GM21390 (cell line): Measurements from ENCODE around the gene ETS1.

Source experiments
- ATAC-seq: cut with Tn5 transposase; IDR thresholded peaks from one replicate; pipeline ENCODE4 v1.9.1; 2021; ENCODE audit not compliant: unreplicated experiment

ETS1 gene

DNA sequence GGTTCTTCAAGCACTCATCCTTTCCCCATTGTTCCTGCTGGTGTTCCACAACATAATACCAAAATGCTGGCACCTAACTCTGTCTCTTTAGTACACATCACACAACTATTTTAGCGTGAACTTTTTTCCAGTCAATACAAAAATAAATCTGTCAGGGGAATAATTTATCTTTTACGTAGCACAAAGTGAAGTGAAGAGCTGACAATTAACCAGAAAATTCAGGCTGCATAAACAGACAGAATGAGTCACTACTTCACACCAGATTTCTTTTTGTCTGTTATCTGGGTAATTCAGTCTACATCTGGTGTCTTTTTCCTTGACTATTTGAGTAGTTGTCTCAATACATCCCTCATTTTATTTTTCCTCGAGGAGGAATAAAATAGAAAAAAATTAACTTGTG lies 7.9 kb upstream of the ETS1 start:
- ATAC-seq: no peak

DNA sequence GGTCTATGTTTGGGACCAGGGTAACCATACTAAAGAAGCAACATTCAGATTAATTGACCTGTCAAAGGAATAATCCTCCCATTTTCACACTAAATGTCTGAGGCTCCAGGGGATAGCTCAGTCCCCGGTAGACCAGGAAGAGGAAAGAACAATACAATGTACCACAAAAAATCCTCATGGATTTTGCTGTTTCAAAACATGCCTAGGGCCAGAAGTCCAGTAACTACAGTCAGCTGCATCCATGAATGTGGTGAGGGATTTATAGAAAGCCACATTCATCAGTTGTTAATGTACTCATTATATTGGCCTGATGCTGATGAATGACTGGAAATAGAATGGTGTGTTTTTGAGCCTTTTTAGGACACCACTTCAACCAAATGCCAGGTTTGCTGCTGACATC lies 6.9 kb upstream of the ETS1 start:
- no peak for ATAC-seq

DNA sequence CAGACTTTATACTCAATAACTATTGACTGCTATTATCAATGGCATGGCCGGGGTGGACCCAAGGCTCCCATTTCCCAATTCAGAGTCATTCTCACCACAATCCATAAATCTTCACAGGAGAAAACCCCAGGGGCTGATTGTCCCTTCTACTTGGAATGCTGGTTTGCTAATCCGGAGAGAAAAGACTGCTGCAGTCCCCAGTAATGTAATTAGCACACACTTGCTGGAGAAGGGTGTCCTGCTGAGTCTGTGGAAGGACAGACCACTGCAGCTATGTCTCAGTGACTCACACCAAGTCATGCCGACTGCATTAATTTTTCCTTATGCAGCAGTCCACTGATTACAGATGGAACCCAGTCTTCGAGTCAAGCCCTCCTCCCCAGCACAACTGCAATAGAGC lies 5.9 kb upstream of the ETS1 start:
- ATAC-seq: no peak

DNA sequence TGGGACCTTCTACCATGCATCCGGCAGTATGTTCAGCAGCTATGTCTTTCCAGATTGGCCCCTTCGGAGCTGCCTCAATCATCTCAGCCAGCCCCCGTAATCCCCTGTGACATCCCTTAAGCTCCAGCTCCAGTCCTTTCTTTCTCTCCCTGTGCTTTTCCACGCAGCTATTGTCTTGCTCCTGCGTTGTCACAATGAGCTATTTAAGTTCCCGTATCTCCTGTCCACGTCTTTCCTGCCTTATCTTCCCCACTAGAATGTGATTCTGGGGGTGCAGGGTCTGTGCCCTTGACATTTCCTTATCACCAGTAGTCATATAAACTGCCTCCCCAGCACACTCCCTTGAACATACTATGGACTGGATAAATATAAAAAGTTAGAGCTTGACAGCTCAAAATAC lies 5.1 kb upstream of the ETS1 start:
- ATAC-seq: no peak

DNA sequence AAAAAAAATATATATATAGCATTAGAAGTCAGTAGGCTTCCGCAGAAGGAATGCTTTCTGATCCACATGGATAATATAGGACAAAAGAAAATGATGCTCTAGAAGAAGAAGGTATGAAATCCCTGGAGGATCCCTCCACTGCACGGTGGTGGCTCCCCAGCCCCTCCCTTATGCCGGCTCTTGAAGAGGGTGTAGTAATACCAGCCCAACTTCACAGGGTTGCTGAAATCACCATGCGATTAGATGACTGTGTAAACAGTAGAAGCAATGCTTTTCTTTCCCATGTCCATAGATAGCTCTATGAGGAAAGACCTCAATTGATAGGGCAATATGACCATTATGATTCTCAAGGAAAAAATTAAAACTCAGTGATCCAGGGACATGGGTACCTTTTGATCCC lies 3.2 kb upstream of the ETS1 start:
- ATAC-seq: no peak

DNA sequence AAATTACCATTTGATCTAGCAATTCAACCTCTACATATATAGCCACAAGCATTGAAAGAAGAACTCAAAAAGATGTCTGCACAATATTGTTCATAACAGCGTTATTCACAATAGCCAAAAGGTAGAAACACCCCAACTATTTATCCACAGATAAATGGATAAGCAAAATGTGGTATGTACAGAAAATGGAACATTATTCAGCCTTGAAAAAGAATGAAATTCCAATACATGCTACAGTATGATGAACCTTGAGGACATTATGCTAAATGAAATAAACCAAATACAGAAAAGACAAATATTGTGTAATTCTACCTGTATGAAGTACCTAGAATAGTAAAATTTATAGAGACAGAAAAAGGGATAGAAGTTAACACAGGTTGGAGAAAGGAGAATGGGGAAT lies 2.6 kb upstream of the ETS1 start:
- no peak for ATAC-seq

DNA sequence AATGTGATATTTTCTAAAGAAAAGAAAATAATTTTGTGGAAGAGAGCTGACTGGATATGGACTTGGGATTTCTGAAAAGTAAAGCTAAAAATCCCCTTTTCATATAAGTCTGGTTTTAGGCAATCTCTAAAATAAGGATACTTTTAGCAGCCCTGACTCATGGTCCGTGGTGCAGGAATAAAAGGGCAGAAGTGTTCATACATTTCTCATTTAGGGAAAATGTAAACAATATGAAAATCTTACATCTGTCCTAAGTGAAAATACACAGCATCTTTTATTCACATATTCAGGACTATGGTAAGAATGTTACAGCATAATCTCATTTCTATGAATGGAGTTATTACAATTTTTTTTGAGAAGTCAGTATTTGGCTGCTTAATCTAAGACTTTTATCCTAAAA lies 735 bp upstream of the ETS1 start:
- ATAC-seq: no peak

DNA sequence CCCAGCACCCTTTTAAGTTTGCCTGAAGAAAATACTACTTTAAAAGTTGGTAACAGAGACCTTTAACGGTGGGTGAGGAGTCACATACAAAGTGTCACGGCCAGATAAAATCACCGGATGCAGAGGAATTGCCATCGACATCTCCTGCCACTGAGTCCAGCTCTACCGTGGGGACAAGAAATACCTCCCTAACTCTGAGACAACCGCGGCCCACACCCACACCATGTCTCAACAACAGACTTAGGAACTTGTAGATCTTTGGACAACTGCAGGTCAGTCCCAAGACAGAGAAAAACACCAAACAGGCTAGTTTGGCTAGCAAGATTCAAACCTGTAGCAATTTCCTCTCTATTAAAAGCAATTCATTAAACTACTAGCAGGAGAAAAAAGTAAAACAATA lies 669 bp downstream of the ETS1 start:
- no peak for ATAC-seq

DNA sequence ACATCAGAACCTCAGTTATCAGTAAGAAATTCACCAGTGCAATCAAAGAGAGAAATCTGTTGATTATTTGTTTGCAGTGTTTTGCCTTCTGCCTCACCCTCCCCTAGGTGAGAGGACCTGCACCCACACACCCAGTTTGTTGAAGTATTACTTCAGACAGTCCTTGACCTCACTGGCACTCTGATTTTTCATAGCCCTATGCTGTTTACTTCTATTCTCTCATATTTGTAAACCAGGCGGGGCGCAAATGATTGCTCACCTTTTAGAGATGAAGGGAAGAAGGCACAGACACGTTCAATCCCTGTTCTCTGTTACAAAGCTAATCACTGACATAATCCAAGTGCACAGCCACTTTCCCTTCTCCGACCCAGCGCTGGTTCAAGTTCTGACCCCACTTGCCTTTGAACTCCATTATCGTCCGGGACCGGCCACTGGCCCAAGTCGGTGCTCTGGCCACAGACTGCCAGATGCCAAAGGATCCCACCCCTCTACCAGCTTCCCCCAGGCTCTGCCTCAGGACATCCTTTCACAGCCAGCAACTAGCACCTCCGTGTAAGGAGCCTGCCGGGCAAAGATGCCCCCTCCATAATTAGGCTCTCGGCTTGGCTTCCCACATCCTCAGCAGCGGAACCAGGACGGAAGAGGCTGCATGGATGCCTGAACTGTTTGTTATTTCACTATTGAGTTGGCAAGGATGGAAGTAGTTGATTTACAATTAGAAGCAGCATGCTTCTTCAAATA lies 1.7 kb downstream of the ETS1 start:
- no peak for ATAC-seq

DNA sequence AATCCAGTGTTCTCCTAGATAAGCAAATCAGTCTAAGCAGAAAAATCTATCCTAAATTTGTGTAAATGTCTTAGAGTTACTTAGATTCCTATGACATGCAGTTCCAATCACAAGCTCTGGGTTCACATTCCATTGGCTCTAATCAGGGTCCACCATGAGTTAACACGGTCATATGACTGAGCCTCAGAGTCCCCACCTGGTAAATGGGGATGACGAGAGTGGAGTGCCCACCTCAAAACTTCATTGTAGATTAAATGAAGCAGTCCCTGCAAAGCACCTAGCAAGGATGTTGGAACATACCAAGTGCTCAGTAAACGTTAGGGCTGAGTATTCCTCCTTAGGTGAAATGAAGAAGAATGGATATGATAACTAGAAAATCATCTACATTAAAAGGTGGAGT lies 3.1 kb downstream of the ETS1 start:
- ATAC-seq: no peak

DNA sequence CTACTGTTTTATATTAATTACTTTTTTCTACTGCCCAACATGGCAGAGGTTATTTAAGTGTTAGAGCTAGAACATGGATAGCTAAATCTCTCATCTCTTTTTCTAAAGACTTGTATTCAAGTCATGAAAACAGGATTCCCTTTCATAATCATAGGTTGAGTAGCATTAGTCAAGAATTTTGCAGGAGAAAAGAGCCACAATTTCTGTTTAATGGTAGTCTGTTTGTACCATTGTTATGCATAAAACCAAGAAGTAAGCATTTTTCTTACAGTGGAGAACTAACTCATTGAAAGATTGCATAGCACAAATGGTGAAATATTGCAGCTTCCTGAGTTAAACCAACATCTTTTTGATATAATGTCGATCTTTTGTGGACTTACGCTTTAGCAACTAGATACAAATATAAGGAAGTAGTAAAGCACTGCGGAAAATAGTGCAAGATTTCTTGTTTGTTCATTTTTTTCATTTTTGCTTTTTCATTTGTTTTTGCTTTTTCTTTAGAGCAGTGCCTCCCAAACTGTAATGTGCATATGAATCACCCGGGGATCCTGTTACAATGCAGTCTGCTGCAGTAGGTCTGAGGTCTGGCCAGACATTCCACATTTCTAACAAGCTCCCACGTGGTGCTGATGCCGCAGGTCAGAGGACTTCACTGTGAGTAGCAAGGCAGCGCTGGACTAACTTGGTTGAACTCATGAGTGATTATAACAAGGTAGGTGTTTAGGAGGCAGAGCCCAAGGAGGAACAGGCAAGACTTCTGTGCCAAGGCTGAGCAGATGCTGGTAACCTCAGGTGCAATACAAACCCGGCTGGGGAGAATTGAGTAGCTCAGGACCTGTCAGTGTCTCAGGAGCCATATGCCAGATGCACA lies 4.6 kb downstream of the ETS1 start:
- ATAC-seq: no peak

DNA sequence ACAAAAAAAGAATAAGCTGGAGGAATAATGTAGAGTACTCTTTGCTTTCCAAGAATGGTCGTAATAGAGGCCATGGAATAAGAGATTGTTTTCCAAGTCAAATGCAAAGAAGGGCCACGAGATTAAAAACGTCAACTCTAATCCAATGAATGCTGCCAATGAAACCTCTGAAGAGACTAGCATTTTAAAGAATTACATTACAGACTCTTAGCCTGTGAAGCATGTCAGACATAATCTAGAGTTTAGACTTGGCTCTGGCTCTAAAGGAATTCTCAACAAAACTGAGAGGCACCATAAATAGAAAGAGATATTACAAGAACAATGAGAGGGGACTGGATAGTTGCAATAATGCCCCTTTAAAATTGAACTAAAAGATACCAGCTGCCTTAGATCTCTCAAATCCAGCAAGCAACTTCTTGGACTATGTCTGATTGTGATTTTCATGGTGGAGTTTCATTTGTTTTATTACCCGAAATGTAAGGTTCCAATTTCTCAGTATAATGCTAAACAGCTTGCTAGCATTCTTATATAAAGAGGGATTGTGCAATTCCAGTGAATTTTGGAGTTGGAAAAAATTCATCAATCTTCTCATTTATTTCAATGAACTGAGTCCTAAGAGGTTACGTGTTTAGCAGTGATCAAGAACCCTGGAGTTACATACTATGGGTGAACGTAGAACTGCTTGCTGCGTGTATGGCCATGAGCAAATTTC lies 5.6 kb downstream of the ETS1 start:
- no peak for ATAC-seq

DNA sequence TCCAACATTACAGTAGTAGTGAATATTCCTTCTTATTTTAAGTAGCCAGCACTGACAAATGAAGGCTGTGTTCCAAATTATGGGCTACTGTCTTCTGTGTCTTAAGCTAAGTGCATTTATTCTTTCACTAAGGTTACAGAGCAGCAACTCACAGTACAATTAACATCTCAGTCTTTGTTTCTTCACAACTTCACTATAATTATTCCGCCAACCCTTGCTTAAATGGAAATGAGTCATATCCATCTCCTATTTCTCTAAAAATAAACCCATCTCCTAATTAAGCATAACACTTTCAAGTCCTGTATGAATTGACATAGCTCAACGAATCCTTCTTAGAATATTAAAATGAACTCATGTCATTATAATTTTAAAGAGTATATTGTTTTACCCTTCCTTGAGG lies 6.7 kb downstream of the ETS1 start:
- ATAC-seq: no peak

DNA sequence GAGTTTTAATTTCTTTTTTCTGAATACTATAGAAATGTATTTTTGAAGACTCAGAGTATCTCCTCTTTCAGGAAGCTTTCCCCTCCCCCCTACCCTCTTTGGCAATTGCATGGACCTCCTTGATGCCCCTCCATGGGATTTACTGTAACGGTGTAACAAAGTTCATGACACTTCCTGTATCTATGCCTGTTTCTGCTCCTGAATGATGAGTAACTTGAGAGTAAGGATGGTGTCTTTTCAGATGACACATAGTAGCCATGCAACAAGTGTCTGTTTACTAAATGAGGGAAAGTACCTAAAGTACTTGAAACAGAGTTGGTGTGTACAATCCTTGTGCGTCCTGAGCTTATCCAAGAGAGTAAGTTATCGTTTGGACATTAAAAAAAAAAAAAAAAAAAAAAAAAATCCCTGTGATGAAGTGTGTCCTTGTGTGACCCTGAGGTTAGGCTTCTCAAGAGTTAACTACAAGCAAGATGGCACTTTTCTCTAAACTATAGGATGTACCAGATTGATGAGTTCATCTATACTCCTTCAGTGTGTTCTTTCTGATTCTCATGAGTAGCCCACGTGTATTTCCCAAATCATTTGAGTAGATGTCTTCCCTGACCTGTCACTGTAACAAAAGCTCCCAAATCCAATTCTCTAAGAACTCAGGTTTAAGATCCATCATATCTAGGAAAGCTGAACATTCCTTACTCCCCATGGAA lies 7.4 kb downstream of the ETS1 start:
- ATAC-seq: peak; percentile 73

DNA sequence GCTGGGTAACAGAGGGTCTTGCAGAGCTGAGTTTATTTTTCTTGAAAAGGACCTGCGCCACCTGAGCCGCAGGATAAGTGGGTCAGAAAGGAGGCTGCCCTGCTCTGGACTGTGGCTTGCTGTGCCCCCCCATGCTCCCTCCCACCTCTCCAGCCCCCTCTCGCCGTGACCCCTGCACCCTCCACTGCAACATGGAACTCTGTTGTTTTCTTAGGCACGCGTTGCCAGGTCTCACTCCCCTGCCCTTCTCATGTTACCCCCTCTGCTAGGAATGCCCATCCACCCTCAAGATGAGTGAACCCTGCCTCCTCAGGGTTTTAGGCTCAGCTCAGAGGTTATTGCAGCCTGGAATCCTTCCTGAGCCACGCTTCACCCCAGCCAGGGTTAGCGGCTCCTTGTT lies 10.8 kb downstream of the ETS1 start:
- ATAC-seq: no peak

DNA sequence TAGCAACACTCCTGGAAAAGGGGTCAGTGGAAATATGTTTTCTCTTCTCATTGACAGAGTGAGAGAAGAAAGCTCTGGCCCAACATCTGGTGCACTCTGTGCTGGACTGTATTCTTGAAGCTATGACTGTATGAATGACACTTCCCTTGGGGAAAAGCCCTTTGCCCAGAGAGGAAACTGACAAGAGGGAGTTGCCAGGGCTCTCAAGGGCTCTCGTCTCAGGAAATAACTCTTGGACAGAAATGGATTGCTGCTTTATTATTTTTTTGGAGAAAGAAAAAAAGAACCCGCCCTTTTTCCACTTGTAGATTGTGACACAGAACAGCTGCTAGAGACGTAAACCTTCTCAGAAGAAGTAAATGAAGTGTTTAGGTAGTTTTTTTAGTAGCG lies 11.4 kb downstream of the ETS1 start:
- no peak for ATAC-seq

DNA sequence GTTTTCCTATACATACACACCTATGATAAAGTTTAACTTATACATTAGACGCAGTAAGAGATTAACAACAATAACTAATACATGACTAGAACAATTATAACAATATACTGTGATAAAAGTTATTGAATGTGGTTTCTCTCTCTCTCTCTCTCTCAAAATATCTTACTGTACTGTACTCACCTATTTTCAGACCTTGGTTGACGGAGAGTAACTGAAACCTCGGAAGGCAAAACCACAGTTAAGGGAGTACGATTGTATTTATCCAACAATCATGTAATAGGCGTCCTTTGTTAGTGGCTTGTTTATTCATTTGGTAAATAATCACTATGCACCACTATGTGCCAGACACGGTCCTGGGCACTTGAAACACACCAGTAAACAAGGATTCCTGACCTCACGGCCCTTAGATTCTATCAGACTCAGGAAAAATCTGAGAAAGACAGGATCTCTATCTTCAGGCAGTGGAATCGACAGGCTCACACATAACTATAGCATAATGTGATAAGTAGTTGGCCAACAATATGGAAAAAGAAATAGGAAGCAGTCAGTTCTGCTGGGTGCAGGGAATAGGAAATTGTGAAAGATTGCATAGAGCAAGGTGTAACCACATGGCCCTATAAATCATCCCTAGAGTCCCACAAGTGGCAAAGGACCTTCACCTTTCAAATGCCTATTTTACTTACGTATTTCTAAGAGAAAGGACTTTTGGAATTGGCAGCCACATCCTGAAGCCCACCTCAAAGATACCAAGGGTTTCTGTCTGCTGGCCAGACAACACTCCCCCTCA lies 12.0 kb downstream of the ETS1 start:
- no peak for ATAC-seq

DNA sequence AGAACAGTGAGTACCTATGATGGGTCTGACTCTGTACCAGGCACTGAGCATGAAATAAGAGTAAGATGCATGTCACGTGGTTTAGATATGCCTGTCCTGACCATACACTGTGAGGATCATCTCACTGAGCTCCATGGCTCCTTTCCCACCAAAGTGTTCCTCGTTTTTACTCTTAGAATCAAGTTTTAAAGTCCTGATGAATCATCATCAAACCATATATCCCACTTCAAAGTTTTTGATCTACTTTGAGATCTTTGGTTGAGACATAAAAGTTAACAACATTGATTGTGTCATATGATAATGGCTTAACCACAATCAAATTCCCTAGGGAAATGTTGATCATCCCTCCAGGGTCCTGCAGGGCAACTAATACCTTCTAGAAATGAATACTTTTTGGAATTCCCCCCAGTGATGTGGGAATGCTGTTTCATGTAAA lies 12.8 kb downstream of the ETS1 start:
- ATAC-seq: no peak

DNA sequence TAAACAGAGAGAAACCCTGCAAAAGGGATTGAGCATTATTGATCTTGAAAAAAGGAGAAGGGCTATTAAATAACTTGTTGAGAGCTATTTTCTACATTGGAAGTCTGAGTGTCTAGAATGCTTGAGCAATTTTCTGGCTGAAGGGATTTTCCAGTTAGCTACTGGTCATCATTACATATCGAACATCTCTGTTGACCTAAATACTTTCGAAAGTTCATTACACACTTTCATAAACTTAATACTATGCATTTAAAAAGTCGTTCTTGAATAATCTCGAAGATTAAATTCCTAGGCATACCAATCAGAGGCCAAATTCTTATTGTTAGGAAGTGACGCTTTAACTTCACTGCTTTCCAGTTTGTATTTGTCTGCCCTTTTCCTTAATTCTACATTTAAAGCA lies 13.7 kb downstream of the ETS1 start:
- ATAC-seq: no peak

DNA sequence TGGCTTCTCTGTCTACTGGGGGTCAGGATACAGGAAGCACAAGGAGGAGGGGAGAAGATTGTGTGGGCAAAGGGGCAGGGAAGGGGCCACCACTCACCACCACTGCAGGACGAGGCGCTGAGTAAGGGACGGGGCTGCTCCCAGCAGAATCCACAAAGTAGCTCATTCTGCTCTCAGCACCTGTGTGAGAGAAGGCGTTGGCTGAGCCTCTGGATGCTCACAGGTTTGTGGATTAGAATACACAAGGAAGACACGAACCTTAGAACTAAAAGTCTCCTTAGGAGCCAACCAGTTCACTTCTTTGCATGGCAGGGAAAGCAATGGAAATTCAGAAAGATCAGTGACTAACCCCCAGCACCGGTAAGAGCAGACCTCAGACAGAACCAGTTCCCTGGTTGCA lies 14.4 kb downstream of the ETS1 start:
- no peak for ATAC-seq

DNA sequence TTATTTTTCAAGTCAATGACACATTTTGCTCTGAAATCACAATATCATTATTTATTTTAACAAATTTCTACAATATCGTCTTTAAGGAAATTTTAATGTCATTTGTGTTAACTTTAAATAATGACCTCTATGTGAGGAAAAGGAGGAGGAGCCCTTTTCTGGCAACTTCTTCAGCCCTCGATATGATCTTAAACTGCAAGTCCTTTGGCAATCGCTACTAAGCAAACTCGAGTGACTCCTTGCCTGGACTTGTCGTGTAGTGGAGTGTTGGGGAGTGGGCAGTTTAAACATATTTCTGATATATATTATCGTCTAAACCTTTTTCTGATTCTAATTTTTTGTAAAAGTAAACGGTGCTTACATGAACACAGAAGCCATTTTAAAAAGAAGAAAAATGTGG lies 16.7 kb downstream of the ETS1 start:
- ATAC-seq: no peak
